ENCODE data around the gene DISP3. TPM values are rescaled to one million over a fixed set of nuclear protein-coding genes. Genes with fewer than 3 reads are reported as not detected.
A peak's percentile ranks its signal among the peaks of the same experiment; 100 is the strongest.

DISP3 gene
- total and polyA plus RNA-seq, 10 donors = 0.06 to 0.69 (median 0.43) TPM

GRCh38 chr1:11537854-11538591, 59.1 kb downstream of the DISP3 start:
- H3K4me3 ChIP-seq = no peak overlapping the region
- H3K27me3 ChIP-seq (replicated peaks in 1 of 7) = peaks cover 0 to 57% (median 0%) of the 10 kb centered on the region in 7 donors
- peak; percentile 54 for DNase-seq
- 75 to 83% (median 81%) methylated on average over 12 to 14 of the region's 14 CpGs for WGBS, 5 donors
- TF ChIP-seq POLR2AphosphoS5 (IDR thresholded peaks at IDR 0.05) (no peak), POLR2A (IDR thresholded peaks at IDR 0.05) (no peak), CTCF (IDR thresholded peaks at IDR 0.05 in 8 of 11, conservative IDR thresholded peaks at IDR 0.05 in 3 of 11) (no peak)
- H3K36me3 ChIP-seq = no peaks in the 10 kb centered on the region
- H3K4me1 ChIP-seq = no peaks in the 10 kb centered on the region
- H3K9me3 ChIP-seq = no peaks in the 10 kb centered on the region
- intact Hi-C loops (cut with DNase I; ENCODE audit: low total_unique reads) = no loop called here
- no peak overlapping the region for H3K27ac ChIP-seq

GRCh38 chr1:11538886-11539285, 59.9 kb downstream of the DISP3 start:
- peak; percentile 43 for DNase-seq
- intact Hi-C loops (cut with DNase I; ENCODE audit: low total_unique reads) = no loop called here

GRCh38 chr1:11539850-11540772, 61.2 kb downstream of the DISP3 start:
- 62 to 74% (median 67%) methylated on average over 12 to 18 of the region's 18 CpGs for WGBS, 5 donors
- Histone ChIP-seq H3K4me1 (no peaks in the 10 kb centered on the region), H3K4me3 (no peak overlapping the region), H3K27me3 (replicated peaks in 1 of 7) (peaks cover 0 to 63% (median 0%) of the 10 kb centered on the region in 7 donors), H3K9me3 (no peaks in the 10 kb centered on the region), H3K27ac (no peak overlapping the region), H3K36me3 (no peaks in the 10 kb centered on the region)
- TF ChIP-seq CTCF (IDR thresholded peaks at IDR 0.05 in 8 of 11, conservative IDR thresholded peaks at IDR 0.05 in 3 of 11) (no peak), POLR2A (IDR thresholded peaks at IDR 0.05) (no peak), POLR2AphosphoS5 (IDR thresholded peaks at IDR 0.05) (no peak)
- intact Hi-C loops (cut with DNase I; ENCODE audit: low total_unique reads) = no loop called here
- DNase-seq = no peak

More at GRCh38 chr1:11538886-11539285, 59.9 kb downstream of the DISP3 start:
- Histone ChIP-seq H3K27me3 (replicated peaks in 1 of 7) (peaks cover 0 to 57% (median 0%) of the 10 kb centered on the region in 7 donors), H3K27ac (no peak overlapping the region), H3K36me3 (no peaks in the 10 kb centered on the region), H3K4me1 (no peaks in the 10 kb centered on the region), H3K4me3 (no peak overlapping the region), H3K9me3 (no peaks in the 10 kb centered on the region)
- WGBS, 5 donors = 63 to 85% (median 78%) methylated on average over 9 of the region's 9 CpGs
- TF ChIP-seq CTCF (IDR thresholded peaks at IDR 0.05 in 8 of 11, conservative IDR thresholded peaks at IDR 0.05 in 3 of 11) = no peak
- TF ChIP-seq POLR2A (IDR thresholded peaks at IDR 0.05) = no peak
- TF ChIP-seq POLR2AphosphoS5 (IDR thresholded peaks at IDR 0.05) = no peak

- Histone ChIP-seq H3K9me3 (no peaks in the 10 kb centered on the region), H3K27ac (no peak overlapping the region), H3K27me3 (replicated peaks in 1 of 7) (peaks cover 0 to 68% (median 0%) of the 10 kb centered on the region in 7 donors), H3K4me3 (no peak overlapping the region), H3K36me3 (no peaks in the 10 kb centered on the region), H3K4me1 (no peaks in the 10 kb centered on the region)
- WGBS, 5 donors = 77 to 90% (median 84%) methylated on average over 12 of the region's 12 CpGs
- DNase-seq = no peak
- intact Hi-C loops (cut with DNase I; ENCODE audit: low total_unique reads) = no loop called here
- TF ChIP-seq POLR2AphosphoS5 (IDR thresholded peaks at IDR 0.05) (no peak), CTCF (IDR thresholded peaks at IDR 0.05 in 8 of 11, conservative IDR thresholded peaks at IDR 0.05 in 3 of 11) (no peak), POLR2A (IDR thresholded peaks at IDR 0.05) (no peak)
Observed at GRCh38 chr1:11540773-11541160, 61.8 kb downstream of the DISP3 start.

Measured in spleen (tissue), 11 donors.